Heart left ventricle (tissue), 16 donors: ENCODE measurements around the gene GABRD. TPM values are rescaled to one million over a fixed set of nuclear protein-coding genes. Genes with fewer than 3 reads are reported as not detected.

Experiments
- ATAC-seq, 4 donors: fragments of 200-7000 bp; cut with Tn5 transposase; one replicate each; pipeline ENCODE4 v1.9.1; 2020 to 2022; ENCODE audit warnings: moderate library complexity in 4 of 4, mild to moderate bottlenecking in 3 of 4, moderate number of reproducible peaks in 1 of 4
- DNase-seq, 5 donors: peaks; one replicate each; pipeline ENCODE4 v3.0.0-alpha.2; 2020
- H3K27ac ChIP-seq, 12 donors: fragments of 200-600 bp; sonication (generic) in 4 of 12; one replicate each; pipeline versions ENCODE4 v1.5.0 to v1.8.0; 2016 to 2022; ENCODE audit warnings: mild to moderate bottlenecking in 2 of 12
- H3K27me3 ChIP-seq, 9 donors: fragments of 200-600 bp; sonication (generic) in 2 of 9; one replicate each; pipeline versions ENCODE4 v1.5.1 to v1.8.0; 2016 to 2022; ENCODE audit warnings: mild to moderate bottlenecking in 3 of 9
- H3K36me3 ChIP-seq, 9 donors: fragments of 200-600 bp; sonication (generic) in 2 of 9; one replicate each; pipeline versions ENCODE4 v1.5.0 to v1.8.0; 2018 to 2022; ENCODE audit warnings: mild to moderate bottlenecking in 2 of 9
- H3K4me1 ChIP-seq, 12 donors: fragments of 200-600 bp; sonication (generic) in 4 of 12; one replicate each; pipeline versions ENCODE4 v1.5.0 to v1.8.0; 2016 to 2022; ENCODE audit warnings: mild to moderate bottlenecking in 3 of 12
- H3K4me3 ChIP-seq, 12 donors: fragments of 200-600 bp; sonication (generic) in 4 of 12; one replicate each; pipeline versions ENCODE4 v1.5.0 to v1.8.0; 2017 to 2022; ENCODE audit warnings: mild to moderate bottlenecking in 9 of 12, moderate library complexity in 4 of 12
- H3K9me3 ChIP-seq, 12 donors: fragments of 200-600 bp; sonication (generic) in 4 of 12; one replicate each; pipeline versions ENCODE4 v1.5.0 to v1.8.0; 2016 to 2022; ENCODE audit warnings: mild to moderate bottlenecking in 1 of 12
- POLR2A ChIP-seq, 2 donors: fragments of 450-650 bp; IDR thresholded peaks; one replicate each; pipeline ENCODE4 v1.6.1; 2017; ENCODE audit warnings: antibody characterized with exemption in 2 of 2, mild to moderate bottlenecking in 2 of 2, moderate library complexity in 2 of 2
- WGBS, 4 donors: extraction: QIAGEN DNeasy Blood & Tissue Kit in 2 of 4; methylation state at CpG; one replicate each; pipeline versions ENCODE4 v1.1.5 to v1.1.7; 2013 to 2018; 5-methylcytosine and 5-hydroxymethylcytosine counted together
- intact Hi-C, 10 donors: fragments of 100-400 bp; cut with DNase I; formaldehyde crosslinking; loops; one replicate each; pipeline versions ENCODE4 v1.11.1 to v1.14.2; 2022
- polyA plus RNA-seq, 2 donors: library from polyadenylated mRNA; stranded (reverse); fragments of 200-250 nt; gene quantifications; one replicate each; pipeline ENCODE4 v1.2.3, GENCODE V29; 2013
- total RNA-seq, 9 donors: library from RNA; depleted of rRNA in 2 of 9; stranded (reverse); fragments of >200 nt in 2 of 9; fragmentation: NEBNext Ultra II Directional in 3 of 9; extraction: Animal tissue kit (Norgen Biotek cat#: 25700) in 3 of 9; gene quantifications; one replicate each; pipeline versions ENCODE4 v1.1.0 to v1.2.4, GENCODE V29; 2016 to 2023
- TF ChIP-seq, protein P1 (sequence below), 12 donors: fragments of 200-600 bp; sonication (generic) in 4 of 12; IDR thresholded peaks; one replicate each; pipeline versions ENCODE4 v1.5.0 to v1.8.0; 2018 to 2022; ENCODE audit warnings: antibody characterized with exemption in 12 of 12, mild to moderate bottlenecking in 5 of 12
- donor health status: ischemic (EF 13 %, LVEDD 7.1; RV severe dilation, severe dysfunction).
- donor health status: healthy with polysubstance abuse.
- donor health status: DM: no; HTN: yes; CAD: no.
- donor health status: DM: no; HTN: no; CAD: no.
- donor health status: ischemic (EF 25% LVEDD 6.9; RV normal size, moderate dysfunction).
- donor health status: ischemic (EF 25% LVEDD 5.7; RV mildly dilated, moderate dysfunction).
- donor health status: healthy.
- donor health status: DM: yes; HTN: yes; CAD: no.
- donor health status: ischemic (EF 35%, LVEDD 5.7; RV mildly dilated, moderate dysfunction).
- donor health status: nonischemic (EF 11% LVEDD 7.7; RV severe dilation, severe dysfunction).
- donor health status: DM: yes; HTN: yes; CAD: no.
- donor health status: PGD.
- donor health status: ischemic (EF 29% LVEDD 5.4; RV normal size, mild dysfunction).
- donor health status: nonischemic (EF 23%, LVEDD 6.1; RV moderate dilation, normal function).

GABRD gene
- total and polyA plus RNA-seq, 11 donors, result 0.21 to 1.1 (median 0.65) TPM; not detected in 2

DNA sequence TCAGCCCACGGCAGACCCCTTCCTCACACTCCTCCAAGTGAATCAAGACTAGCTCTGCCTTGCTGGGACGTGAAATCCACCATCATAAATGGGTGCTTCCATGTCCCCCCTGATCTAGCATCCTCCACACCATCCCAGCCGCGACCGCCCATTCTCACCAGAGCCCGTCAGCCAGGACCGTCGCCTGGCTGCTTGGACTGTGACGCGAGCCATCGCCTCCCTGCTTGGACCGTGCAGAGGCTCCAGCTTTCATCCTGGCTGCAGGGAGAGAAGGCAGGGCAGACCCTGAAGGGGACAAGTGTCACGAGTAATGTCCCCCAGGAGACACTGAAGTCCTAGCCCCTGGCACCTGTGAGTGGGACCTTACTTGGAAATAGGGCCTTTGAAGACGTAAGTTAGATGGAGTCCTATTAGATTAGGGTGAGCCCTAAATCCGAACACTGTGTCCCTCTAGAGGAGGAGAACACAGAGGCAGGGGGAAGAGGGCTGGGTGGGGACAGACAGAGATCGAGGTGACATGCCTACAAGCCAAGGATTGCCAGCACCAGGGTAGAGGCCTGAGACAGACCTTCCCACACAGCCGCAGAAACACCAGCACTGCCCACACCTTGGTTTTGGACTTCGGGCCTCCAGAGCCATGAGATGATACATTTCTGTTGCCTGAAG is 18.3 kb downstream of the GABRD start:
- 79 to 84% (median 82%) methylated on average over 18 of the region's 18 CpGs for WGBS, 4 donors
- Histone ChIP-seq H3K9me3 (peaks cover 0 to 3% (median 0%) of the 10 kb centered on the region in 12 donors), H3K36me3 (no peaks in the 10 kb centered on the region), H3K4me3 (no peak overlapping the region), H3K27ac (no peak overlapping the region), H3K27me3 (no peaks in the 10 kb centered on the region), H3K4me1 (peaks cover 0 to 8% (median 0%) of the 10 kb centered on the region in 12 donors)
- intact Hi-C loops, result no loop called here
- DNase-seq (no peak), ATAC-seq (no peak)
- no peak for TF ChIP-seq POLR2A (IDR thresholded peaks at IDR 0.05)
- TF ChIP-seq, protein P1, sequence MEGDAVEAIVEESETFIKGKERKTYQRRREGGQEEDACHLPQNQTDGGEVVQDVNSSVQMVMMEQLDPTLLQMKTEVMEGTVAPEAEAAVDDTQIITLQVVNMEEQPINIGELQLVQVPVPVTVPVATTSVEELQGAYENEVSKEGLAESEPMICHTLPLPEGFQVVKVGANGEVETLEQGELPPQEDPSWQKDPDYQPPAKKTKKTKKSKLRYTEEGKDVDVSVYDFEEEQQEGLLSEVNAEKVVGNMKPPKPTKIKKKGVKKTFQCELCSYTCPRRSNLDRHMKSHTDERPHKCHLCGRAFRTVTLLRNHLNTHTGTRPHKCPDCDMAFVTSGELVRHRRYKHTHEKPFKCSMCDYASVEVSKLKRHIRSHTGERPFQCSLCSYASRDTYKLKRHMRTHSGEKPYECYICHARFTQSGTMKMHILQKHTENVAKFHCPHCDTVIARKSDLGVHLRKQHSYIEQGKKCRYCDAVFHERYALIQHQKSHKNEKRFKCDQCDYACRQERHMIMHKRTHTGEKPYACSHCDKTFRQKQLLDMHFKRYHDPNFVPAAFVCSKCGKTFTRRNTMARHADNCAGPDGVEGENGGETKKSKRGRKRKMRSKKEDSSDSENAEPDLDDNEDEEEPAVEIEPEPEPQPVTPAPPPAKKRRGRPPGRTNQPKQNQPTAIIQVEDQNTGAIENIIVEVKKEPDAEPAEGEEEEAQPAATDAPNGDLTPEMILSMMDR (IDR thresholded peaks at IDR 0.05), result no peak

DNA sequence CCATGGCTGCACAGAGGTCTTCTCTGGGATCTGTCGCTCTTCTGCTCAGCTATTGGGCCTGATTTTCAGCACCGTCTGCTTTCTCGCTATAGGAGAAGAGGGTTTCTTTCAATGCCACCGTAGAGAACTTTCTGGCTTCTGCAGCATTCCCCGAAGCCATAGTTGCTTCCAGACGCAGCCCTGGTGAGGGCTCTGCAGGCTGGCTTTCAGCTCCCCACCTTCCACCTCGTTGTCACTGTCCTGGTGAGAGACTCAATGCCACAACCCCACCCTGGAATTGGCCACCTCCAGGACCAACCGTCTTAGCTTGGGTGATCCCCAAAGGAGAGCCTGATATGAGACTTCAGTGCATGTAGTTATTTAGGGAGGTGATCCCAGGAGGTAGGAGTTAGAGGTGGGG is 19.1 kb downstream of the GABRD start:
- H3K4me1 ChIP-seq, result peaks cover 0 to under 1% (median 0%) of the 10 kb centered on the region in 12 donors
- intact Hi-C loops, result no loop called here
- H3K4me3 ChIP-seq, result no peak overlapping the region
- no peak overlapping the region for H3K27ac ChIP-seq
- no peaks in the 10 kb centered on the region for H3K36me3 ChIP-seq
- 88 to 95% (median 91%) methylated on average over 8 of the region's 8 CpGs for WGBS, 4 donors
- ATAC-seq (no peak), DNase-seq (no peak)
- no peaks in the 10 kb centered on the region for H3K27me3 ChIP-seq
- peaks cover 0 to 3% (median 0%) of the 10 kb centered on the region in 12 donors for H3K9me3 ChIP-seq
- TF ChIP-seq, protein P1 (IDR thresholded peaks at IDR 0.05), result no peak
- no peak for TF ChIP-seq POLR2A (IDR thresholded peaks at IDR 0.05)

DNA sequence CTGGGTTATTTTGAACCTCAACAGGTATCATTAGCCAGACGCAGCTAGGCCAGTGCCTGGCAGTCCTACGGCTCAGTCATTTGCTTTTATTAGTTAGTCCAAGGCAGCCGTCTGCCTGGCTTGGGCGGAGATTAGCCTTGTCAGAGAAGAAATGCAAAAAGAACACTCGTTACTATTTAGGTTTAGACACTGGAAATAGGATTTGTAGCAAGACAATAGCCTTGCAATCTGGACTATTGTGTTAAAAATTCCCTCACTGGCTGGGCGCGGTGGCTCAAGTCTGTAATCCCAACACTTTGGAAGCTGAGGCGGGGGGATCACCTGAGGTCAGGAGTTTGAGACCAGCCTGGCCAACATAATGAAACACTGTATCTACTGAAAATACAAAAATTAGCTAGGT is 20.1 kb downstream of the GABRD start:
- TF ChIP-seq, protein P1 (IDR thresholded peaks at IDR 0.05), result no peak
- TF ChIP-seq POLR2A (IDR thresholded peaks at IDR 0.05), result no peak
- peaks cover 0 to under 1% (median 0%) of the 10 kb centered on the region in 9 donors for H3K27me3 ChIP-seq
- intact Hi-C loops, result no loop called here

GRCh38 chr1:2041305-2041704 is 22.2 kb downstream of the GABRD start:
- H3K36me3 ChIP-seq, result no peaks in the 10 kb centered on the region
- no peak overlapping the region for H3K4me3 ChIP-seq
- 81 to 90% (median 85%) methylated on average over 5 to 15 of the region's 15 CpGs for WGBS, 4 donors
- intact Hi-C loops, result loop anchor here in 2 of 10 donors (5.0 kb wide), 2 partner anchors 79 to 99 kb away; no protein-coding TSS in a partner anchor
- TF ChIP-seq, protein P1 (IDR thresholded peaks at IDR 0.05), result no peak
- TF ChIP-seq POLR2A (IDR thresholded peaks at IDR 0.05), result no peak
- H3K4me1 ChIP-seq, result peaks cover 0 to 20% (median 14%) of the 10 kb centered on the region in 12 donors
- no peak for DNase-seq
- ATAC-seq, result no peak
- no peak overlapping the region for H3K27ac ChIP-seq
- peaks cover 0 to 3% (median 0%) of the 10 kb centered on the region in 12 donors for H3K9me3 ChIP-seq
- peaks cover 0 to 7% (median 2%) of the 10 kb centered on the region in 9 donors for H3K27me3 ChIP-seq

More for the DNA sequence above, 20.1 kb downstream of the GABRD start:
- 76 to 86% (median 81%) methylated on average over 8 of the region's 8 CpGs for WGBS, 4 donors
- no peak for ATAC-seq
- no peaks in the 10 kb centered on the region for H3K36me3 ChIP-seq
- no peak overlapping the region for H3K4me3 ChIP-seq
- no peak for DNase-seq
- H3K27ac ChIP-seq, result no peak overlapping the region
- H3K9me3 ChIP-seq, result peaks cover 0 to 3% (median 0%) of the 10 kb centered on the region in 12 donors
- no peaks in the 10 kb centered on the region for H3K4me1 ChIP-seq
